OCI-M2 (cell line): ENCODE results near the gene CMPK2.
A peak's percentile ranks its signal among the peaks of the same experiment; 100 is the strongest.
"Not testable (repeated sequence)": the region's sequence is repeated elsewhere in the genome, so short reads cannot be mapped to it uniquely, and the experiment has no call there.

ENCODE experiments used
- DNase-seq: peaks from one replicate; lab custom pipeline; 2025; ENCODE audit not compliant: unreplicated experiment; lab: John Stamatoyannopoulos, UW

The CMPK2 gene

GRCh38 chr2:6865346-6866274, at the start of gene CMPK2:
Gene CMPK2 (minus strand): TSS chr2:6865907. CDS start chr2:6865696, 211 bp downstream.
- no peak for DNase-seq

- no peak for DNase-seq
These were observed 49.7 kb upstream of the CMPK2 start for GRCh38 chr2:6915399-6915798.

GRCh38 chr2:6914828-6915227, 49.1 kb upstream of the CMPK2 start:
- DNase-seq: no peak

- DNase-seq: no peak
These were observed 47.9 kb upstream of the CMPK2 start for GRCh38 chr2:6913415-6914157.

GRCh38 chr2:6911721-6912120, 46.0 kb upstream of the CMPK2 start:
- DNase-seq: no peak

GRCh38 chr2:6909431-6910385, 44.0 kb upstream of the CMPK2 start:
- no peak for DNase-seq

- no peak for DNase-seq
These were observed 42.6 kb upstream of the CMPK2 start for GRCh38 chr2:6908291-6908690.

- DNase-seq: no peak
These were observed 40.5 kb upstream of the CMPK2 start for GRCh38 chr2:6906165-6906741.

- DNase-seq: no peak
These were observed 40.0 kb upstream of the CMPK2 start for GRCh38 chr2:6905668-6906067.

GRCh38 chr2:6902581-6902980, 36.9 kb upstream of the CMPK2 start:
- not testable (repeated sequence) for DNase-seq

GRCh38 chr2:6896930-6897759, 31.4 kb upstream of the CMPK2 start:
- peak; percentile 16 for DNase-seq

- DNase-seq: no peak
These were observed 28.3 kb upstream of the CMPK2 start for GRCh38 chr2:6893876-6894482.

GRCh38 chr2:6888724-6889123, 23.0 kb upstream of the CMPK2 start:
- DNase-seq: no peak

- DNase-seq: no peak
These were observed 22.1 kb upstream of the CMPK2 start for GRCh38 chr2:6887751-6888192.

GRCh38 chr2:6885968-6886367, 20.3 kb upstream of the CMPK2 start:
- DNase-seq: no peak

- DNase-seq: no peak
These were observed 19.8 kb upstream of the CMPK2 start for GRCh38 chr2:6885551-6885950.

- no peak for DNase-seq
These were observed 17.9 kb upstream of the CMPK2 start for GRCh38 chr2:6883448-6884122.

GRCh38 chr2:6881516-6881915, 15.8 kb upstream of the CMPK2 start:
- no peak for DNase-seq

GRCh38 chr2:6881046-6881445, 15.3 kb upstream of the CMPK2 start:
- DNase-seq: no peak
